HL-60 (cell line): ENCODE results near the gene MR1.

Source experiments
- DNase-seq, 2 experiments: peaks; one replicate each; pipeline ENCODE4 v3.0.0-alpha.2; 2010 to 2020; ENCODE audit warnings: low read depth in 1 of 2, low spot score in 1 of 2
- H3K27ac ChIP-seq: fragments of 250-450 bp; sonication (Bioruptor Pico); replicated peaks from 2 replicates; pipeline ENCODE4 v1.5.1; 2020; ENCODE audit warnings: mild to moderate bottlenecking, moderate library complexity
- H3K27me3 ChIP-seq: fragments of 250-450 bp; sonication (Bioruptor Pico); 2 replicates; pipeline ENCODE4 v1.5.1; 2021; ENCODE audit warnings: mild to moderate bottlenecking, moderate library complexity; ENCODE audit not compliant: insufficient read depth, poor library complexity, severe bottlenecking
- H3K4me3 ChIP-seq: replicated peaks from 2 replicates; pipeline ENCODE4 v1.5.1; 2011; ENCODE audit warnings: mild to moderate bottlenecking, control low read depth, low read length; ENCODE audit not compliant: insufficient read depth
- CTCF ChIP-seq: IDR thresholded peaks from one replicate; pipeline ENCODE4 v1.5.1; 2011; ENCODE audit warnings: low read length, control low read depth, inconsistent platforms; ENCODE audit not compliant: insufficient read depth
- GABPA ChIP-seq: IDR thresholded peaks from 2 replicates; pipeline ENCODE4 v1.6.1; 2012; ENCODE audit warnings: low read depth
- POLR2AphosphoS5 ChIP-seq: IDR thresholded peaks from 2 replicates; pipeline ENCODE4 v1.6.1; 2012; ENCODE audit warnings: low read depth
- REST ChIP-seq: IDR thresholded peaks from 2 replicates; pipeline ENCODE4 v1.6.1; 2012; ENCODE audit warnings: low read depth; ENCODE audit not compliant: insufficient replicate concordance
- SPI1 ChIP-seq: IDR thresholded peaks from 2 replicates; pipeline ENCODE4 v1.6.1; 2012; ENCODE audit warnings: low read depth, mild to moderate bottlenecking, borderline replicate concordance

MR1 gene

GRCh38 chr1:181092883-181093458 lies 59.2 kb downstream of the MR1 start:
- Histone ChIP-seq H3K4me3 (no peak overlapping the region), H3K27ac (no peak overlapping the region), H3K27me3 (no peaks in the 10 kb centered on the region)
- no peak for TF ChIP-seq SPI1
- no peak for TF ChIP-seq REST
- no peak for TF ChIP-seq GABPA
- no peak for TF ChIP-seq POLR2AphosphoS5
- no peak for TF ChIP-seq CTCF
- no peak for DNase-seq

- TF ChIP-seq SPI1 (no peak), CTCF (no peak), GABPA (no peak), REST (no peak), POLR2AphosphoS5 (no peak)
- H3K27me3 ChIP-seq, result no peaks in the 10 kb centered on the region
- H3K27ac ChIP-seq, result no peak overlapping the region
- no peak overlapping the region for H3K4me3 ChIP-seq
- no peak for DNase-seq
Measured at GRCh38 chr1:181094416-181095212, 60.8 kb downstream of the MR1 start.

GRCh38 chr1:181095260-181095659 lies 61.5 kb downstream of the MR1 start:
- Histone ChIP-seq H3K4me3 (no peak overlapping the region), H3K27me3 (no peaks in the 10 kb centered on the region), H3K27ac (no peak overlapping the region)
- no peak for DNase-seq
- TF ChIP-seq SPI1, result no peak
- no peak for TF ChIP-seq REST
- no peak for TF ChIP-seq CTCF
- TF ChIP-seq POLR2AphosphoS5, result no peak
- no peak for TF ChIP-seq GABPA
